ENCODE results near the gene OR10A2.

- TF ChIP-seq, protein P1, sequence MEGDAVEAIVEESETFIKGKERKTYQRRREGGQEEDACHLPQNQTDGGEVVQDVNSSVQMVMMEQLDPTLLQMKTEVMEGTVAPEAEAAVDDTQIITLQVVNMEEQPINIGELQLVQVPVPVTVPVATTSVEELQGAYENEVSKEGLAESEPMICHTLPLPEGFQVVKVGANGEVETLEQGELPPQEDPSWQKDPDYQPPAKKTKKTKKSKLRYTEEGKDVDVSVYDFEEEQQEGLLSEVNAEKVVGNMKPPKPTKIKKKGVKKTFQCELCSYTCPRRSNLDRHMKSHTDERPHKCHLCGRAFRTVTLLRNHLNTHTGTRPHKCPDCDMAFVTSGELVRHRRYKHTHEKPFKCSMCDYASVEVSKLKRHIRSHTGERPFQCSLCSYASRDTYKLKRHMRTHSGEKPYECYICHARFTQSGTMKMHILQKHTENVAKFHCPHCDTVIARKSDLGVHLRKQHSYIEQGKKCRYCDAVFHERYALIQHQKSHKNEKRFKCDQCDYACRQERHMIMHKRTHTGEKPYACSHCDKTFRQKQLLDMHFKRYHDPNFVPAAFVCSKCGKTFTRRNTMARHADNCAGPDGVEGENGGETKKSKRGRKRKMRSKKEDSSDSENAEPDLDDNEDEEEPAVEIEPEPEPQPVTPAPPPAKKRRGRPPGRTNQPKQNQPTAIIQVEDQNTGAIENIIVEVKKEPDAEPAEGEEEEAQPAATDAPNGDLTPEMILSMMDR (IDR thresholded peaks at IDR 0.05; ENCODE audit: poor library complexity, severe bottlenecking), result no peak
- TF ChIP-seq, protein P2, sequence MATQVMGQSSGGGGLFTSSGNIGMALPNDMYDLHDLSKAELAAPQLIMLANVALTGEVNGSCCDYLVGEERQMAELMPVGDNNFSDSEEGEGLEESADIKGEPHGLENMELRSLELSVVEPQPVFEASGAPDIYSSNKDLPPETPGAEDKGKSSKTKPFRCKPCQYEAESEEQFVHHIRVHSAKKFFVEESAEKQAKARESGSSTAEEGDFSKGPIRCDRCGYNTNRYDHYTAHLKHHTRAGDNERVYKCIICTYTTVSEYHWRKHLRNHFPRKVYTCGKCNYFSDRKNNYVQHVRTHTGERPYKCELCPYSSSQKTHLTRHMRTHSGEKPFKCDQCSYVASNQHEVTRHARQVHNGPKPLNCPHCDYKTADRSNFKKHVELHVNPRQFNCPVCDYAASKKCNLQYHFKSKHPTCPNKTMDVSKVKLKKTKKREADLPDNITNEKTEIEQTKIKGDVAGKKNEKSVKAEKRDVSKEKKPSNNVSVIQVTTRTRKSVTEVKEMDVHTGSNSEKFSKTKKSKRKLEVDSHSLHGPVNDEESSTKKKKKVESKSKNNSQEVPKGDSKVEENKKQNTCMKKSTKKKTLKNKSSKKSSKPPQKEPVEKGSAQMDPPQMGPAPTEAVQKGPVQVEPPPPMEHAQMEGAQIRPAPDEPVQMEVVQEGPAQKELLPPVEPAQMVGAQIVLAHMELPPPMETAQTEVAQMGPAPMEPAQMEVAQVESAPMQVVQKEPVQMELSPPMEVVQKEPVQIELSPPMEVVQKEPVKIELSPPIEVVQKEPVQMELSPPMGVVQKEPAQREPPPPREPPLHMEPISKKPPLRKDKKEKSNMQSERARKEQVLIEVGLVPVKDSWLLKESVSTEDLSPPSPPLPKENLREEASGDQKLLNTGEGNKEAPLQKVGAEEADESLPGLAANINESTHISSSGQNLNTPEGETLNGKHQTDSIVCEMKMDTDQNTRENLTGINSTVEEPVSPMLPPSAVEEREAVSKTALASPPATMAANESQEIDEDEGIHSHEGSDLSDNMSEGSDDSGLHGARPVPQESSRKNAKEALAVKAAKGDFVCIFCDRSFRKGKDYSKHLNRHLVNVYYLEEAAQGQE (IDR thresholded peaks at IDR 0.05; ENCODE audit: borderline replicate concordance), result no peak
- TF ChIP-seq EP300 (conservative IDR thresholded peaks at IDR 0.05; ENCODE audit: poor library complexity, severe bottlenecking), result no peak
- TF ChIP-seq RAD21 (conservative IDR thresholded peaks at IDR 0.05), result no peak
Observed at GRCh38 chr11:6895010-6895409, 32.2 kb downstream of the OR10A2 start.
